Measurements from ENCODE around the gene GSK3B. TPM values are rescaled to one million over a fixed set of nuclear protein-coding genes. Genes with fewer than 3 reads are reported as not detected.

GSK3B gene
- total and polyA plus RNA-seq, 2 donors from 2014 or later: 6.4 to 52.1 TPM

DNA sequence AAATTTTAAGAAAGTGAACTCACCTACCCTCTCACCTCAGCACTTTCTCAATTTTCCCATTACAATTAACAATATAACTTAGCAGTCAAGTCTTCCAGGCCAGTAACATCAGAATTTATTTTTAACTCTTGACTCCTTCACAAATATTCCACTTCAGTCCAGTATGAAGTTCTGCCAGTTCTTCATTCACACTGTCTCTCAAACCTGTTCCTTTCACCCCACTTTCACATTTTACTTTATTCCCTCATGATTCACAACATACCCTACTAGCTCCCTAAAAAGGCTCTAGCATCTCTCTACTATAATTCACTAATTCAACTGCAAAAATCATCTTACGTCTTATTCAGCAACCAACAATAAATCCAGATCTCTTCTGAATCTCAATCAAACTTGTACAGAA lies 3.8 kb downstream of the GSK3B start:
- no peak overlapping the region for H3K27ac ChIP-seq (ENCODE audit: low read depth in 2 of 2, low read length in 2 of 2)
- TF ChIP-seq, protein P1, sequence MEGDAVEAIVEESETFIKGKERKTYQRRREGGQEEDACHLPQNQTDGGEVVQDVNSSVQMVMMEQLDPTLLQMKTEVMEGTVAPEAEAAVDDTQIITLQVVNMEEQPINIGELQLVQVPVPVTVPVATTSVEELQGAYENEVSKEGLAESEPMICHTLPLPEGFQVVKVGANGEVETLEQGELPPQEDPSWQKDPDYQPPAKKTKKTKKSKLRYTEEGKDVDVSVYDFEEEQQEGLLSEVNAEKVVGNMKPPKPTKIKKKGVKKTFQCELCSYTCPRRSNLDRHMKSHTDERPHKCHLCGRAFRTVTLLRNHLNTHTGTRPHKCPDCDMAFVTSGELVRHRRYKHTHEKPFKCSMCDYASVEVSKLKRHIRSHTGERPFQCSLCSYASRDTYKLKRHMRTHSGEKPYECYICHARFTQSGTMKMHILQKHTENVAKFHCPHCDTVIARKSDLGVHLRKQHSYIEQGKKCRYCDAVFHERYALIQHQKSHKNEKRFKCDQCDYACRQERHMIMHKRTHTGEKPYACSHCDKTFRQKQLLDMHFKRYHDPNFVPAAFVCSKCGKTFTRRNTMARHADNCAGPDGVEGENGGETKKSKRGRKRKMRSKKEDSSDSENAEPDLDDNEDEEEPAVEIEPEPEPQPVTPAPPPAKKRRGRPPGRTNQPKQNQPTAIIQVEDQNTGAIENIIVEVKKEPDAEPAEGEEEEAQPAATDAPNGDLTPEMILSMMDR (IDR thresholded peaks at IDR 0.05; ENCODE audit: borderline replicate concordance, extremely low read depth, insufficient read depth): no peak
- peaks cover 0 to 8% (median 4%) of the 10 kb centered on the region in 3 donors for H3K4me1 ChIP-seq (ENCODE audit: control insufficient read depth in 2 of 3, insufficient read depth in 2 of 3, low read depth in 1 of 3, low read length in 3 of 3)
- FAIRE-seq: no peak
- H3K36me3 ChIP-seq (ENCODE audit: control insufficient read depth in 2 of 3, insufficient read depth in 3 of 3, low read length in 3 of 3): no peaks in the 10 kb centered on the region
- peak overlapping the region in 1 of 3 donors; percentile 14 for H3K9ac ChIP-seq (ENCODE audit: low read length in 3 of 3)
- no peaks in the 10 kb centered on the region for H3K27me3 ChIP-seq (ENCODE audit: control insufficient read depth, insufficient read depth, low read length)
- no peak for DNase-seq
- H3K4me3 ChIP-seq (ENCODE audit: low read length in 3 of 3): peak overlapping the region; percentile 6 to 92 (median 88)
- H3K9me3 ChIP-seq (ENCODE audit: control insufficient read depth in 2 of 3, insufficient read depth in 1 of 3, low read length in 3 of 3): no peaks in the 10 kb centered on the region
- intact Hi-C loops (cut with DNase I): no loop called here

DNA sequence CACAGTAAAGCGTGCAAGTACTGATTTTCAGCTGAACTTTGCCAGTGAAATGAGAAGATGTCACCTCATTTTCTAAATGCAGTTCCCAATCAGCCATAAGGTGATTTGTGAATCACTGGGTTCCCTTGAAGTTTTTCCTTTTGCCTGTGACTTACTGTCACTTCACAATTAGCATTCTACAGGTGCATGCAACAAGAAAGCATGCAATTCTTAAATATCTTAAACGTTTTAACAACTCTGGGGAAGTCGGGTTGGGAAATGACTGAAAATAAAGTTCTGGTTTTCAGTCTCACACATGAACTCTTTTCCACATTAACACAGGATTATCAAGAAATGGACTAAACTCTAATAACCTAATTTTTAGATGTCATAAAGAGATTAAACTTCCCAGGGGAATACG lies 5.2 kb downstream of the GSK3B start:
- TF ChIP-seq, protein P1 (IDR thresholded peaks at IDR 0.05; ENCODE audit: borderline replicate concordance, extremely low read depth, insufficient read depth): no peak
- intact Hi-C loops (cut with DNase I): no loop called here
- Histone ChIP-seq H3K36me3 (ENCODE audit: control insufficient read depth in 2 of 3, insufficient read depth in 3 of 3, low read length in 3 of 3) (no peaks in the 10 kb centered on the region), H3K9me3 (ENCODE audit: control insufficient read depth in 2 of 3, insufficient read depth in 1 of 3, low read length in 3 of 3) (no peaks in the 10 kb centered on the region), H3K27me3 (ENCODE audit: control insufficient read depth, insufficient read depth, low read length) (no peaks in the 10 kb centered on the region), H3K4me1 (ENCODE audit: control insufficient read depth in 2 of 3, insufficient read depth in 2 of 3, low read depth in 1 of 3, low read length in 3 of 3) (peaks cover 0 to 8% (median 4%) of the 10 kb centered on the region in 3 donors), H3K27ac (ENCODE audit: low read depth in 2 of 2, low read length in 2 of 2) (no peak overlapping the region), H3K4me3 (ENCODE audit: low read length in 3 of 3) (no peak overlapping the region), H3K9ac (ENCODE audit: low read length in 3 of 3) (no peak overlapping the region)
- no peak for DNase-seq
- FAIRE-seq: no peak

DNA sequence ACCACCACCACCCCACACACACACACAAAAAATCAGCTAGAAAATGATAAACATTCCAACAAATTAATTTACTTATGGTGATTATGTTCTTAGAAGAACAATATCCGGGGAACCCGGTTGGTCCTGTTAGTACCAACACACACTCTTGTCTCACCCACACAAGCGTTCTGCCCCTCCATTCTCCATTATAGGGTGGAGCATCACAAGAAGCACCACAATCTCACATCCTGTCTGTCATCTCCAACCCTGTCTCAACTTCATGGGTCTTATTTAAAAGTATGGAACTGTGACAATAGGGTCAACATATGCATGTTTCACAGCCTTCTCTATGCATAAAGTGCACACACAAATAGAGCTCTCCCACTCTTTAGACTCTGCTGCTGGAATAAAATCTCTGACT lies 5.6 kb downstream of the GSK3B start:
- Histone ChIP-seq H3K27ac (ENCODE audit: low read depth in 2 of 2, low read length in 2 of 2) (no peak overlapping the region), H3K9me3 (ENCODE audit: control insufficient read depth in 2 of 3, insufficient read depth in 1 of 3, low read length in 3 of 3) (no peaks in the 10 kb centered on the region), H3K9ac (ENCODE audit: low read length in 3 of 3) (no peak overlapping the region), H3K4me3 (ENCODE audit: low read length in 3 of 3) (no peak overlapping the region), H3K4me1 (ENCODE audit: control insufficient read depth in 2 of 3, insufficient read depth in 2 of 3, low read depth in 1 of 3, low read length in 3 of 3) (peaks cover 0 to 8% (median 4%) of the 10 kb centered on the region in 3 donors), H3K36me3 (ENCODE audit: control insufficient read depth in 2 of 3, insufficient read depth in 3 of 3, low read length in 3 of 3) (no peaks in the 10 kb centered on the region), H3K27me3 (ENCODE audit: control insufficient read depth, insufficient read depth, low read length) (no peaks in the 10 kb centered on the region)
- FAIRE-seq (no peak), DNase-seq (no peak)
- TF ChIP-seq, protein P1 (IDR thresholded peaks at IDR 0.05; ENCODE audit: borderline replicate concordance, extremely low read depth, insufficient read depth): no peak
- intact Hi-C loops (cut with DNase I): no loop called here

DNA sequence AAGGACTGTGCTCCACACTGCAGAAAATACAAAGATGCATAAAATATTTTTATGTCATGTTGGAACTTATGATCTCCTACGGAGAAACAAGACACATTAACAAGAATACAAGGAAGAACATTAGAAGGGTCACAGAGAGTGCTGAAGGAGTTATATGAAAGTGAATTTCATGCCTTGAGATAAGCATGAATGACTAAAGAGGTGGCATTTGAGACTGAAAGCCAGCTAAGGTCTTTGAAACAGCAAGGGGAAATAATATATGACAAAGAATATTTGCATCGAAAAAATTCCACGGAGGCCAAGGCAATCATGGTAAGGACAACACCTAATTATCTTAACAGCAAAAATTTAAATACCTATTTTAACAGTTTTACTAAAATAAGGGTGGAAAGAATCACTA lies 12.5 kb downstream of the GSK3B start:
- no peak overlapping the region for H3K9ac ChIP-seq (ENCODE audit: low read length in 3 of 3)
- no peak overlapping the region for H3K27ac ChIP-seq (ENCODE audit: low read depth in 2 of 2, low read length in 2 of 2)
- FAIRE-seq: no peak
- no peaks in the 10 kb centered on the region for H3K9me3 ChIP-seq (ENCODE audit: control insufficient read depth in 2 of 3, insufficient read depth in 1 of 3, low read length in 3 of 3)
- intact Hi-C loops (cut with DNase I): no loop called here
- H3K4me3 ChIP-seq (ENCODE audit: low read length in 3 of 3): no peak overlapping the region
- no peaks in the 10 kb centered on the region for H3K27me3 ChIP-seq (ENCODE audit: control insufficient read depth, insufficient read depth, low read length)
- TF ChIP-seq, protein P1 (IDR thresholded peaks at IDR 0.05; ENCODE audit: borderline replicate concordance, extremely low read depth, insufficient read depth): no peak
- H3K36me3 ChIP-seq (ENCODE audit: control insufficient read depth in 2 of 3, insufficient read depth in 3 of 3, low read length in 3 of 3): no peaks in the 10 kb centered on the region
- peaks cover 0 to 4% (median 3%) of the 10 kb centered on the region in 3 donors for H3K4me1 ChIP-seq (ENCODE audit: control insufficient read depth in 2 of 3, insufficient read depth in 2 of 3, low read depth in 1 of 3, low read length in 3 of 3)
- DNase-seq: no peak

Measured in kidney (tissue), 14 donors.